Parathyroid adenoma (tissue), 2 donors: Measurements from ENCODE around the gene PCNT.

Experiments used
- H2AFZ ChIP-seq: fragments of 300-600 bp; sonication (generic); one replicate; pipeline ENCODE4 v1.7.0; 2017; ENCODE audit warnings: antibody characterized with exemption, mild to moderate bottlenecking
- H3K27ac ChIP-seq: fragments of 300-600 bp; sonication (generic); one replicate; pipeline ENCODE4 v1.7.0; 2017
- H3K27me3 ChIP-seq: fragments of 300-600 bp; sonication (generic); one replicate; pipeline ENCODE4 v1.7.0; 2017; ENCODE audit warnings: low read length; ENCODE audit not compliant: control insufficient read depth, insufficient read depth
- H3K36me3 ChIP-seq: fragments of 300-600 bp; sonication (generic); one replicate; pipeline ENCODE4 v1.7.0; 2017; ENCODE audit warnings: low read length; ENCODE audit not compliant: control insufficient read depth, insufficient read depth
- H3K4me1 ChIP-seq: fragments of 300-600 bp; sonication (generic); one replicate; pipeline ENCODE4 v1.7.0; 2017; ENCODE audit warnings: control low read depth
- H3K4me2 ChIP-seq: fragments of 300-600 bp; sonication (generic); one replicate; pipeline ENCODE4 v1.7.0; 2017; ENCODE audit warnings: low read length
- H3K4me3 ChIP-seq: fragments of 300-600 bp; sonication (generic); one replicate; pipeline ENCODE4 v1.7.0; 2017; ENCODE audit warnings: low read depth, low read length
- H3K79me2 ChIP-seq: fragments of 300-600 bp; sonication (generic); one replicate; pipeline ENCODE4 v1.7.0; 2017; ENCODE audit warnings: control low read depth
- H3K9ac ChIP-seq: fragments of 300-600 bp; sonication (generic); one replicate; pipeline ENCODE4 v1.7.0; 2017; ENCODE audit warnings: mild to moderate bottlenecking
- H3K9me3 ChIP-seq: fragments of 300-600 bp; sonication (generic); one replicate; pipeline ENCODE4 v1.7.0; 2017; ENCODE audit warnings: low read length; ENCODE audit not compliant: control insufficient read depth
- TF ChIP-seq, protein P1 (sequence below): fragments of 300-600 bp; sonication (generic); IDR thresholded peaks from one replicate; pipeline ENCODE4 v1.7.0; 2017; ENCODE audit warnings: antibody characterized with exemption, mild to moderate bottlenecking
- donor health status: primary hyperparathyroidism.

PCNT gene

DNA sequence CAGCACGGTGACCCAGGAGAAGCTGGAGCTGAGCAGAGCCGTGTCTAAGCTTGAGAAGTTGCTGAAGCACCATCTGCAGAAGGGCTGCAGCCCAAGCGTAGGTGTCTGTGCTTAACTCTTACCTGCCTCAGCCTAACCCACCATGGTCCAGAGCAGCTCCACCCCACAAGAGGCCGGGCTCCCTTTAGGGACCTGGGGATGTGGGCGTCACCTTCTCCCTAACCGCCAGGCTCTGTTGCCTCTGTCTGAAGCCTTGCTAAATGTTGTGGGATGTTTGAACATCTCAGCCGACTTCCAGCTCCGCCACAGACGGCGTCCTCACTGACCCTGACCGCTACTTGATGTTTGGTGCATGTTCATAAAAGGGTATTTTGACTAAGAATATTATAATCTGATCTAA, 114.3 kb downstream of the PCNT start:
- Histone ChIP-seq H3K4me1 (no peaks in the 10 kb centered on the region), H3K36me3 (no peaks in the 10 kb centered on the region), H3K27me3 (no peaks in the 10 kb centered on the region), H3K27ac (no peak overlapping the region), H3K9me3 (no peaks in the 10 kb centered on the region), H3K4me2 (no peak overlapping the region), H2AFZ (no peak overlapping the region), H3K9ac (no peak overlapping the region), H3K79me2 (no peaks in the 10 kb centered on the region), H3K4me3 (no peak overlapping the region)
- TF ChIP-seq, protein P1, sequence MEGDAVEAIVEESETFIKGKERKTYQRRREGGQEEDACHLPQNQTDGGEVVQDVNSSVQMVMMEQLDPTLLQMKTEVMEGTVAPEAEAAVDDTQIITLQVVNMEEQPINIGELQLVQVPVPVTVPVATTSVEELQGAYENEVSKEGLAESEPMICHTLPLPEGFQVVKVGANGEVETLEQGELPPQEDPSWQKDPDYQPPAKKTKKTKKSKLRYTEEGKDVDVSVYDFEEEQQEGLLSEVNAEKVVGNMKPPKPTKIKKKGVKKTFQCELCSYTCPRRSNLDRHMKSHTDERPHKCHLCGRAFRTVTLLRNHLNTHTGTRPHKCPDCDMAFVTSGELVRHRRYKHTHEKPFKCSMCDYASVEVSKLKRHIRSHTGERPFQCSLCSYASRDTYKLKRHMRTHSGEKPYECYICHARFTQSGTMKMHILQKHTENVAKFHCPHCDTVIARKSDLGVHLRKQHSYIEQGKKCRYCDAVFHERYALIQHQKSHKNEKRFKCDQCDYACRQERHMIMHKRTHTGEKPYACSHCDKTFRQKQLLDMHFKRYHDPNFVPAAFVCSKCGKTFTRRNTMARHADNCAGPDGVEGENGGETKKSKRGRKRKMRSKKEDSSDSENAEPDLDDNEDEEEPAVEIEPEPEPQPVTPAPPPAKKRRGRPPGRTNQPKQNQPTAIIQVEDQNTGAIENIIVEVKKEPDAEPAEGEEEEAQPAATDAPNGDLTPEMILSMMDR = no peak

DNA sequence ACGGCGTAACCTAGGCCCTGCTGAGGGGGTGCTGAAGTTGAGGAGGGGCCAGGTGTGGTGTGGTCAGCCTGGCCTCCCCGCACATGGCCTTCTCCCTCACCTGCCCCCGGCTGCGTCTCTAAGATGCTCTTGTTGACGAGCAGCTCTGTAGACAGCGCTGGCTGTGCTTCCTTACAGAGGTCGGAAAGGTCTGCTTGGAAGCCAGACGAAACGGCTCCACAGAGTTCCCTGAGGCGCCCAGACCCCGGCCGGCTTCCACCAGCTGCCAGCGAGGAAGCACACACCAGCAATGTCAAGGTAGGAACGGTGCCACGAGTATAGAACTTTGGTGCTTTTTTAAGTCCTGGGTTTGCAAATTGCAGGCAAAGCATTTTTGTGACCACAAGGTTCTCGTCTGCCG, 116.0 kb downstream of the PCNT start:
- Histone ChIP-seq H3K27ac (no peak overlapping the region), H3K4me3 (no peak overlapping the region), H3K4me2 (no peak overlapping the region), H3K9ac (no peak overlapping the region), H3K27me3 (no peaks in the 10 kb centered on the region), H3K36me3 (no peaks in the 10 kb centered on the region), H3K9me3 (no peaks in the 10 kb centered on the region), H2AFZ (no peak overlapping the region), H3K4me1 (no peaks in the 10 kb centered on the region), H3K79me2 (no peaks in the 10 kb centered on the region)
- TF ChIP-seq, protein P1 = no peak

DNA sequence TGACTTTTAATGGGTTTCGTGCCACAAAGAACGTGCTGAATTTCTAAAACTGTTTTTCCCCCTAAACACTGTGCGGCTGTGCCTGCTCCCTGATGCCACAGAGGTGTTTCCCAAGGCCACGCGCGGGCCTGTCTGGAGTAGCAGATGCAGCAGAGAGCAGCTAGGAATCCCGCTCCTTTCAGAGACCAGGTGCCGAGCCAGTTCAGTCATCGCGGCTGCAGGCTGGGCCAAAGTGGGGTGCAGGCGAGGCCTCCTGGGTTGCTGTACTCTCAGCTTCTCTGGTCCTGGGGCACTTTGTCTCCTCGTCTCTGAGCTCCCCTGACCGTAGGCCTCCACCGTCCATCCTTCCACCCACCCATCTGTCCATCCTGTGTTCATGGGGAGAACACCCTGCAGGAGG, 117.4 kb downstream of the PCNT start:
- H3K27me3 ChIP-seq = no peaks in the 10 kb centered on the region
- no peak overlapping the region for H3K9ac ChIP-seq
- H3K4me2 ChIP-seq = no peak overlapping the region
- TF ChIP-seq, protein P1 = no peak
- H3K27ac ChIP-seq = no peak overlapping the region
- no peaks in the 10 kb centered on the region for H3K79me2 ChIP-seq
- no peaks in the 10 kb centered on the region for H3K36me3 ChIP-seq
- H3K9me3 ChIP-seq = no peaks in the 10 kb centered on the region
- H3K4me3 ChIP-seq = no peak overlapping the region
- H2AFZ ChIP-seq = no peak overlapping the region
- no peaks in the 10 kb centered on the region for H3K4me1 ChIP-seq

DNA sequence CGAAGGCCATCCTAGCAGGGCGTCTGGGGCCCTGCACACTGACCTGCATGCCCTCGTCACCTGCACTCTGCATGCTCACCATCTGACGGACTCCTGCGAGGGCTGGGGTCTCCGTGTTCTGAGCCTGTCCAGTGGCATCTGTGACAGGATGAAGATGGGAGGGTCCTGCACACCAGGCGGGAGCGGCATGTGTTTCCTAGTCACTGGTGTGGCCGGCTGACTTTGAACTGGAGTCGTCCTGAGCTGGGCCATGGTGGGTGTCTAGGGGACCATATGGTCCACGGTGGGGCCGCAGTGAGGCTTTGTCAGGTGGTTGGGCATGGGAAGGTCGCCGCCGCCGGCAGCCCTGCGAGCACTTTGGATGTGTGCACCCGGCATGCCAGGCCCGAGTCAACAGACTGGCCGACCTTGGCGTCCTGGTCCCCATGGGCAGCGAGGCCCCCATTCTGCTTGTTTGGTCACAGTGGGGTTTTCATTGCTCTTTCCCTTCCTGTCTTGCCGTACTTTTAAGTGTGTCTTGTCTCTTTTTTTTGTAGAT, 118.1 kb downstream of the PCNT start:
- no peaks in the 10 kb centered on the region for H3K36me3 ChIP-seq
- TF ChIP-seq, protein P1 = no peak

DNA sequence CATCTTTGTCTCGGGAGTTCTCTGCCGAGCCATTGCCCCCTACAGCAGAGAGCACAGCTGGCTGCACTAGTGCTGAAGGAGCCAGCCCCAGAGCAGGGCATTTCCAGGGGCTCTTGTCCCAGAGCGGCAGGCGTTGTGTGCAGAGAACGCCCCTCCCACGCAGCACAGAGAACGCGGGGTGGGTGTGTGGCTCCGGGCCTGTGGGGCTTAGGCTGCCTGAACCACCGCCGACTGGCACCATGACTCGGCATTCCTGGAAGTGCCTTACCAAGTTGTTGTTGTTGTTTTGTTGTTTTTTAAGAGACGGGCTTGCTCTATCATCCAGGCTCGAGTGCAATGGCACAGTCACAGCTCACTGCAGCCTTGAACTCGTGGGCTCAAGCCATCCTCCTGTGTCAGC, 119.0 kb downstream of the PCNT start:
- Histone ChIP-seq H3K9ac (no peak overlapping the region), H3K36me3 (no peaks in the 10 kb centered on the region), H3K4me2 (no peak overlapping the region)

More for the DNA sequence above, 118.1 kb downstream of the PCNT start:
- H3K4me3 ChIP-seq = no peak overlapping the region
- H3K9ac ChIP-seq = no peak overlapping the region
- no peaks in the 10 kb centered on the region for H3K79me2 ChIP-seq
- no peak overlapping the region for H2AFZ ChIP-seq
- H3K27ac ChIP-seq = no peak overlapping the region
- no peak overlapping the region for H3K4me2 ChIP-seq
- H3K4me1 ChIP-seq = no peaks in the 10 kb centered on the region
- no peaks in the 10 kb centered on the region for H3K27me3 ChIP-seq
- no peaks in the 10 kb centered on the region for H3K9me3 ChIP-seq

More for the DNA sequence above, 119.0 kb downstream of the PCNT start:
- H3K27me3 ChIP-seq = no peaks in the 10 kb centered on the region
- no peaks in the 10 kb centered on the region for H3K4me1 ChIP-seq
- TF ChIP-seq, protein P1 = no peak
- H2AFZ ChIP-seq = no peak overlapping the region
- no peaks in the 10 kb centered on the region for H3K79me2 ChIP-seq
- H3K27ac ChIP-seq = no peak overlapping the region
- H3K4me3 ChIP-seq = no peak overlapping the region
- H3K9me3 ChIP-seq = no peaks in the 10 kb centered on the region
